NCI-H345 treated with DMSO at 0.1 percent for 48 hours (cell line): ENCODE measurements around the gene OR5A1.

ENCODE experiments used
- DNase-seq: peaks from one replicate; lab custom pipeline; 2025; ENCODE audit not compliant: unreplicated experiment; lab: John Stamatoyannopoulos, UW

OR5A1 gene

DNA sequence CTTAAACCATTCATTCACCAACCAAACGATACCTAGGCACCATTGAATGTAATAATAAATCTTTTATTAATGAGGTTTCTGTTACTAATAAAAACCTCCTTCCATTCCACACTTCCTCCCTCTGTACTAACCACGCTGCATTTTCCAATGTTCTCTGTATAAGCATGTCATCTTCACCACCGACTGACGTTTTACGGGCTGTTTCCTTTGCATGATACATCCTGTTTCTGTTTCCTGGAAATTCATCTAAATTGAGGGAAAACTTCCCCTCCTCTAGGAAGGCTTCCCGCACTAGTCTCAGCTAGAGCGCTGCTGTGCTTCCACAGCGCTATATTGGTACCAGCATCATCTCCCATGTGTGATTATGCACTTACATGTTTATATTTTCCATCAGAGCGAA is 38.9 kb downstream of the OR5A1 start:
- DNase-seq = no peak

DNA sequence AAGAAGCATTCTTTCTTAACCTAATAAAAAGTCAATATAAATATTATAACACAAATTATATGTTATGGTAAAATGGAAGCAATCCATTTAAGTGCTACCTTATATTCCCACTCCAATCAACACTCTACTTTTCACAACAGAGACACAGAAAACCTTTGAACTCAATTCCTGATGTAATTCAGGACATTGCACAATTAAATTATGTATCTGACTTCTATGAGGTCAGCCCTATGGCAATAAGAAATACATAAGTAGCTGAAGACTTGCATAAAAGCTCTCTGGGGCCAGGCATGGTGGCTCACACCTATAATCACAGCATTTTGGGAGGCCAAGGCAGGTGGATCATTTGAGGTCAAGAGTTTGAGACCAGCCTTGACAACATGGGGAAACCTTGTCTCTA is 43.6 kb downstream of the OR5A1 start:
- no peak for DNase-seq

DNA sequence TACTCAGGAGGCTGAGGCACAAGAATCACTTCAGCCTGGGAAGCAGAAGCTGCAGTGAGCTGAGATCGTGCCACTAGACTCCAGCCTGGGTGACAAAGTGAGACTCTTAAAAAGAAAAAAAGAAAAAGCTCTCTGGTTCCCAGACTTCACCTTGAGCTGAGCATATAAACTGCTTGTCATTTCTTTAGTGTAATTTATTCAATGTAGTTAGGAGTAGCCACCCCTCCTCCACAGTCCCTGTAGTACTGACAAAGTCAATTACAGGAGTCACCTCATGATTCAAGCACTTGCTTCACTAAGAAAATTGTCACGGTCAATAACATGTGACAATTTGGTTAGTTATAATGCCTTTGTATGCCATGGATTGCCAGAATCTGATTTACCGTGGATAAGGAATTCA is 44.1 kb downstream of the OR5A1 start:
- DNase-seq = no peak
